ENCODE measurements around the gene TCHP.

The TCHP gene

GRCh38 chr12:109966546-109966945 is 66.5 kb downstream of the TCHP start:
- Histone ChIP-seq H3K4me3 (ENCODE audit: low read depth, low read length) (no peak overlapping the region), H3K27me3 (ENCODE audit: control insufficient read depth, insufficient read depth, low read length) (no peaks in the 10 kb centered on the region), H3K9ac (ENCODE audit: low read length) (no peak overlapping the region), H3K27ac (ENCODE audit: low read depth, low read length) (no peak overlapping the region), H3K36me3 (ENCODE audit: control insufficient read depth, insufficient read depth, low read length) (peaks cover 15% of the 10 kb centered on the region), H3K9me3 (ENCODE audit: control insufficient read depth, insufficient read depth, low read depth, low read length) (no peaks in the 10 kb centered on the region), H3K4me1 (ENCODE audit: control insufficient read depth, insufficient read depth, low read length) (no peaks in the 10 kb centered on the region)

DNA sequence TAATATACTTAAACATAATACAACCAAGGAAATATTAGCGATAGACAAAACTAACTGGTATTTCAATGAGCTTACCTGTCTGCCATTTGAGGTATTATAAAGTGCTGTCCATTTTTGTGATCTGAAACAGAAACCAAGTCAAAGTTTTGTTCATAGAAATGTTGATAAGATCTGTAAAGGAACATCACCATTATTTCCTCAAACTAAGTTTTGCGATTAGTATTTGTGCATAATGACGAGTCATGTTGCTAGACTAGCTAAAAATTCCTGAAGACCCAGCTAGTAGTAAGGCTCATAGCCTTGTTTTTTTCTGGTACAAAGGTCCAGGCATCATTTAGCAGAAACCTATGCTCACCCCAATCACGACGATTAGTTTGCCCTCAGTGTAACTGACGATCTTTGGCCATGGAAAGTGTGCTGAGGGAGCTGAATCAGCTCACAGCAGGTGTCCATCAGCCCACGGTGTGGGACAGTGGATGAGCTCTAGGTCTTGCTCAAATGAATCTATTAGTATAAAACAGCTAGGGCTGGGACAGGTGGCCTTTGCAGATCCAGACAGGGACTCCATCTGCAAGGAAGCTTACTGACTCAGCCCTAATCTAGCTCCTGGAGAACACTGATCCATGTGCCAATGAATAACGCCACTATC is 67.4 kb downstream of the TCHP start:
- H3K9me3 ChIP-seq (ENCODE audit: control insufficient read depth, insufficient read depth, low read depth, low read length), result no peaks in the 10 kb centered on the region
- H3K4me3 ChIP-seq (ENCODE audit: low read depth, low read length), result no peak overlapping the region
- peaks cover 13% of the 10 kb centered on the region for H3K36me3 ChIP-seq (ENCODE audit: control insufficient read depth, insufficient read depth, low read length)
- no peak overlapping the region for H3K27ac ChIP-seq (ENCODE audit: low read depth, low read length)
- H3K4me1 ChIP-seq (ENCODE audit: control insufficient read depth, insufficient read depth, low read length), result no peaks in the 10 kb centered on the region
- H3K27me3 ChIP-seq (ENCODE audit: control insufficient read depth, insufficient read depth, low read length), result no peaks in the 10 kb centered on the region
- no peak overlapping the region for H3K9ac ChIP-seq (ENCODE audit: low read length)

Data from HUES6 (cell line).